Head of caudate nucleus (tissue), 42 donors: ENCODE results near the gene TARBP2.
"Not testable (repeated sequence)": the region's sequence is repeated elsewhere in the genome, so short reads cannot be mapped to it uniquely, and the experiment has no call there.

Experiments
- DNase-seq, 42 donors: peaks; one replicate each; pipeline versions ENCODE4 v3.0.0 to v3.0.0-alpha.2; 2020 to 2021; ENCODE audit warnings: mixed read lengths in 7 of 42
- intact Hi-C: fragments of 100-400 bp; cut with DNase I; formaldehyde crosslinking; loops from one replicate; pipeline ENCODE4 v1.15.0; 2022

TARBP2 gene

GRCh38 chr12:53472056-53472582 is 29.0 kb upstream of the TARBP2 start:
- intact Hi-C loops, result no loop called here
- DNase-seq, result no peak

DNA sequence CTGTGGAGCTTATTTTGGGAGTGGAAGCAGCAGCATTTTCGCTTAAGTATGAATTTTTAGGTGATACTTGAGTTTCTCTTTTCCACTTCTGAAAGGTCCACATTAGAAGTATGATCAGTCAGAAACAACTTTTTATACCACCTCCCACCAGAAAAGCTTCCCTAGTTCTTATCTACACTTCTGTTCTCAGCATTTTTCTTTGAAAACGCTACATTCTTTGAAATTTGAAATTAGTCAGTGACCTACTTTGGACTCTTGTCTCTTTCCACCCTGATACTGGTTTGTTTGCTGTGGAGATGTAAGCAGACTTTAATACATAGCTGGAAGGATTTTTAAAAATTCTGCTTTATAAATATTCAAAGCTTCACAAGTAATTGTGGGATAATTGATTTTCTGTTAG is 27.0 kb upstream of the TARBP2 start:
- no peak for DNase-seq
- intact Hi-C loops, result no loop called here

- intact Hi-C loops, result no loop called here
- peak in 1 of 42 donors; percentile 47 for DNase-seq
Observed at GRCh38 chr12:53474819-53475218, 26.3 kb upstream of the TARBP2 start.

DNA sequence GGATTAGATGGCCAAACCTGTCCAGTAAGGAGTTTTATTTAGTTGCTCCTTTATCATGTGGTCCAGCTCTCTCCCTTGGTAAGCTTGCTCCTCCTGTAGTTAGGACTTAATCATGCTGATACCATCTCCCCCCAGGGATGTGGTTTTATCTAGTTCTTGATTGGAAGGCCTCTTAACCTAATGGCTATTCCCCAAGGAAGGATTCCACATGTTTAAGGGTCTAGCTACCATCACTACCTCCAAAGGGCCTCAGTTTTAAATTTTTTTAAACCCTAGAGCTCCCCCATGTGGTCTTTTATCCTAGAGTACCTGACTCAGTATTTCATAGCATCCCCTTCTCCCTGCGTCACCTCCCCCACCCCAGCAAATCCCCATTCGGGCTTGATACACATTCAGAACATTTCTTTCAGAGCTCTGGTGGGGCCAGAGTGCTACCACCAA is 24.3 kb upstream of the TARBP2 start:
- intact Hi-C loops, result no loop called here
- DNase-seq, result no peak

- intact Hi-C loops, result no loop called here
- DNase-seq, result no peak
Observed at GRCh38 chr12:53478865-53479264, 22.2 kb upstream of the TARBP2 start.

- intact Hi-C loops, result no loop called here
- no peak for DNase-seq
Observed at GRCh38 chr12:53479331-53479730, 21.8 kb upstream of the TARBP2 start.

- intact Hi-C loops, result no loop called here
- no peak for DNase-seq
Observed at GRCh38 chr12:53480491-53481442, 20.3 kb upstream of the TARBP2 start.

GRCh38 chr12:53481458-53481857 is 19.6 kb upstream of the TARBP2 start:
- intact Hi-C loops, result not testable (repeated sequence)
- peak in 1 of 42 donors; percentile 3 for DNase-seq

DNA sequence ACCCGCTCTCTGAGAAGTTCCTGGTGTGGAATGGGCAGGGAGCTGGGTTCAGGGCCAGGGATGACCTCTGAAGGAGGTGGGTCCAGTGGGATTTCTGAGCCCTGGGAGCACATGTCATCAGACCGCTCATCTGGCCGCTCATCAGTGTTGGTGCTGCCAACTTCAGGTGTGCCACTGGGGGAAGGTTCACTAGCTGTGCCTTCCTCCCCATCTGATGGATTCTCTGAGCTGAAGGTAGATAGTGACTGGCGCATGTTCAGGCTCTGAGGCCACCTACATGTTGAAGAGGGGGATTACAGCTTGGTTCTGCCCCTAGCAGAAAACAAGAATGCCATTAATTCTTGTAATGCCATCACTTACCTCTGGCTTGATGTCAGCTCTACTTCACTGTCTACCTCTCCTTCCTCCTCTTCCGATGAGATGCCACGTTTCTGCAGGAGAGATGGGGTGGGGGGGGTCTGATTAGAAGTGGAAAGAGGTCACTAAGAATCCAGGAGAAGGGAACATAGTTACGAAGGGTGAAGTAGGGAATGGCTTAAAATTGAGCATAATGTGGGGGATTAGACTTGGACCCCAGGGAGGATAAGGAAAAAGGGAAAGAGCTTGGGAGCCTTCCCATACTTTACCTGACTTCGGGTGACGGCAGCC is 19.0 kb upstream of the TARBP2 start:
- intact Hi-C loops, result no loop called here
- no peak for DNase-seq

- intact Hi-C loops, result no loop called here
- DNase-seq, result no peak
Observed at GRCh38 chr12:53482626-53483168, 18.4 kb upstream of the TARBP2 start.

DNA sequence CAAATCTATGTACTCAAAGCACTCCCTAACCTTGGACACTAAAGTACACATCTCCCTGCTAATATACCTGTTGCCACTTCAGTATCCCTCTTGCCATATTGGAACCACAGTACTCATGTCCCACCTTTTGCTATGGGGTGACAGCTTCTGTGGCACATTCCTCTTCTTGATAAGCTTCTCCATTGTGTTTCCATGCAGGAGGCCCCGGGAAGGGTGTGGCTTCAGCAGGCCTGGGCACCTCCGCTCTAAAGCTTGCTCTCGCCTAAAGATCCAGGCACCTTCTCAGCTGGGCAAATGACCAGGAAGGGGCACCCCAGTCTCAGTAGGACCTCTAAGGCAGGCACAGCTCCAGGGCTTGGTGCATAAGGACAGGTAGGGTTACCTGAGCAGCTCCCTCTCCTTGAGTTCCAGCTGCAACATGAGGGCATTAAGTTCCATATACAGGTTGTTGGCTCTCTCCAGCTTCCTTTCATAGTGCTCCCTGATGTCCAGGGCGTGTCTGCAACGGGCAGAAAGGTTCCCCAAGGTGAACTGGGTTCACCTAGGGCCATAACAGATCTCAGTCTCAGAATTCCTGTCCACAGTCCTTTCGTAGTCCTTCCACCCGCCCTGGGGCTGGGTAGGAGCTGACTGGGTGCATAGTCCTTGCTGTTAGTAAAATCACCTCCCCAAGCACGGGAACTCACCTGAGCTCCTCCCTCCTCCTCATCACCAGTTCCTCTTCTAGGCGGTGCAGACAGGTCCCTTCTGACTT is 17.7 kb upstream of the TARBP2 start:
- DNase-seq, result no peak
- intact Hi-C loops, result no loop called here

GRCh38 chr12:53483979-53484377 is 17.1 kb upstream of the TARBP2 start:
- intact Hi-C loops, result no loop called here
- no peak for DNase-seq

DNA sequence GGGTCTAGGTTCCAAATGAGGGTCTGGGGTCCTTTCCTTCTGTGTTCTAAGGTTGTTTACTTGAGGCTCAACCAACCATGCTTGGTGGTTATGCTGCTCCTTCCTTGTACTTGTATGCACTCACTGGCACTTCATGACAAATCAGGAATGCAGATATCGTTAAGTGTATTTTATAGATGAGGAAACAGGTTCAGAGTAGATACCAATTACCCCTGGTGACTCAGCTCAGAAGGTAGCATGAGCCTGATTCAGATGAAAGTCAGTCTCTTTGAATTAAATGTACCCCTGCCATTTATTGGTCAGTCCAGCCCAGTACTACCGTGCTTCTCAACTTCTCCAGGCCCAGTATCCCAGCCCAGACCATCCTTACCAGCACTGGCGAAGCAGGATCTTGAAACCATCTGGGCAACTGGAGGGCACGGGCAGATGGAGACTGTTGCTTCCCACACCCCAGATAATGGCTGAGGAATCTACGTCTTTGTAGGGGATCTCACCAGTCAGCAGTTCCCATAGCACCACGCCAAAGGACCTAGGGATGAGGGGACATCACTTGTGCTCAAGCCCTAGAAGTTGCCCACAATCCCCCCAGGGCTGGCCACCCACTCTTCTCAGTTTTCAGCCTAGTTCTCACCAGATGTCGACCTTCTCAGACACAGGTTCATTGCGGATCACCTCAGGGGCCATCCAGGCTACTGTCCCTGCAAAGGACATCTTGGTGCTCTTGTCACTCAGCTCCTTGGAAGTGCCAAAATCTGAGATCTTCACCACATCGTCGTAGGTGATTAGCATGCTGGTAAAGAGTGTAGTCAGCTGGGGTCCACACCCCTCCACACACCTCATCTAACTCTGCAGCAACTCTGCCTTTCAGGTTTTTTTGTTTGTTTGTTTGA is 16.2 kb upstream of the TARBP2 start:
- intact Hi-C loops, result no loop called here
- peak in 1 of 42 donors; percentile 7 for DNase-seq

GRCh38 chr12:53485955-53486735 is 14.9 kb upstream of the TARBP2 start:
- intact Hi-C loops, result no loop called here
- DNase-seq, result peak in 1 of 42 donors; percentile 28

GRCh38 chr12:53486736-53487487 is 14.2 kb upstream of the TARBP2 start:
- intact Hi-C loops, result no loop called here
- no peak for DNase-seq

DNA sequence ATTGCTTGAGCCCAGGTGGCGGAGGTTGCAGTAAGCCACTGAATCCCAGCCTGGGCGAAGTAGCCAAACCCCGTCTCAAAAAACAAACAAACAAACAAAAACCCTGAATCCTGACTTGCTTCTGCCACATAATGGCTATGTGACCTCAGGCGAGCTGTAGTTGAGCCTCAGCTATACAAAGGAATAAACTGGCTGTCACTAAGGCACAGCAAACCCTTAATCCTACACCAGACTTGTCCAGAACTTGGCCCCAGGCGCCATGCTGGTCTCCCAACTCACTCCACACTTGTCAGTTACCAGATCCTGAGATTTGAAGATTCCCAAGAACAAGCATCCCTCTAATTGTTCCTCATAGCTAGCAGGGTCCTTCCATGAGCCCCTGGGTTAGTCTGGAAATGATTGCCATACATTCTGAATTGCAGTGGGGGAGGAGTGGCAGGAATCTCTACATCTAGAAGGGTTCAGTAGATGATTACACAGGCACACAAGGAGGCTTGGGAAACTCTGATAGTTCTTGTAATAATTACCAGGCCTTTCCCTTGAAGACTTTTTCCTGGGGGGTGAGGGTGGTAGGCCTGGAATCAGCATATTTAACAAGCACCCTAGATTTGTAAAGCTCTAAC is 11.7 kb upstream of the TARBP2 start:
- DNase-seq, result peak in 1 of 42 donors; percentile 3
- intact Hi-C loops, result no loop called here
